CD14-positive monocyte (primary cell): Measurements from ENCODE around the gene CHN2. TPM values are rescaled to one million over a fixed set of nuclear protein-coding genes. Genes with fewer than 3 reads are reported as not detected.

Experiments
- DNase-seq, 3 donors: peaks; one replicate each; pipeline ENCODE4 v3.0.0-alpha.2; 2011 to 2022
- H2AFZ ChIP-seq: 2 replicates; pipeline ENCODE4 v1.6.0; 2012; ENCODE audit warnings: mild to moderate bottlenecking, low read depth, low read length, inconsistent platforms; ENCODE audit not compliant: insufficient read depth, poor library complexity, severe bottlenecking
- H3K27ac ChIP-seq, 2 donors: 1 replicate in 1 of 2; 2 replicates in 1 of 2; pipeline ENCODE4 v1.5.1; 2012 to 2013; ENCODE audit warnings: low read length in 2 of 2, control low read depth in 1 of 2, inconsistent platforms in 1 of 2, low read depth in 1 of 2, mild to moderate bottlenecking in 1 of 2
- H3K27me3 ChIP-seq, 2 donors: one replicate each; pipeline versions ENCODE4 v1.6.0 to v1.6.1; 2011 to 2013; ENCODE audit warnings: low read length in 2 of 2; ENCODE audit not compliant: control insufficient read depth in 2 of 2, insufficient read depth in 2 of 2
- H3K36me3 ChIP-seq, 2 donors: replicated peaks in 1 of 2; 1 replicate in 1 of 2; 2 replicates in 1 of 2; pipeline versions ENCODE4 v1.5.1 to v1.6.1; 2012 to 2013; ENCODE audit warnings: low read length in 2 of 2, control low read depth in 1 of 2, inconsistent platforms in 1 of 2, mild to moderate bottlenecking in 1 of 2; ENCODE audit not compliant: insufficient read depth in 2 of 2, control insufficient read depth in 1 of 2
- H3K4me1 ChIP-seq, 2 donors: 1 replicate in 1 of 2; 2 replicates in 1 of 2; pipeline versions ENCODE4 v1.5.1 to v1.6.1; 2012 to 2013; ENCODE audit warnings: low read length in 2 of 2, control low read depth in 1 of 2, inconsistent platforms in 1 of 2, mild to moderate bottlenecking in 1 of 2, moderate library complexity in 1 of 2; ENCODE audit not compliant: insufficient read depth in 2 of 2, control insufficient read depth in 1 of 2
- H3K4me2 ChIP-seq: replicated peaks from 2 replicates; pipeline ENCODE3; 2012; ENCODE audit warnings: low read length, moderate library complexity, mild to moderate bottlenecking; ENCODE audit not compliant: poor library complexity, severe bottlenecking; ENCODE audit errors: extremely low read depth
- H3K4me3 ChIP-seq, 3 experiments: fragments of 200-600 bp in 1 of 3; sonication (generic) in 1 of 3; replicated peaks in 1 of 3; 1 replicate in 2 of 3; 2 replicates in 1 of 3; pipeline ENCODE4 v1.5.1; 2011 to 2013; ENCODE audit warnings: low read length in 3 of 3, mild to moderate bottlenecking in 3 of 3, control low read depth in 2 of 3, low read depth in 2 of 3, inconsistent platforms in 1 of 3, moderate library complexity in 1 of 3
- H3K79me2 ChIP-seq: 2 replicates; pipeline ENCODE4 v1.6.0; 2012; ENCODE audit warnings: mild to moderate bottlenecking, control low read depth, inconsistent platforms, low read length, moderate library complexity; ENCODE audit not compliant: insufficient read depth
- H3K9ac ChIP-seq: 2 replicates; pipeline ENCODE4 v1.6.0; 2017; ENCODE audit warnings: low read length, mild to moderate bottlenecking; ENCODE audit not compliant: insufficient read depth, poor library complexity, severe bottlenecking
- H3K9me3 ChIP-seq, 2 donors: replicated peaks in 1 of 2; 1 replicate in 1 of 2; 2 replicates in 1 of 2; pipeline versions ENCODE4 v1.5.1 to v1.6.1; 2012 to 2013; ENCODE audit warnings: low read length in 2 of 2, control low read depth in 1 of 2; ENCODE audit not compliant: control insufficient read depth in 1 of 2, insufficient read depth in 1 of 2
- H4K20me1 ChIP-seq: 2 replicates; pipeline ENCODE4 v1.6.0; 2012; ENCODE audit warnings: mild to moderate bottlenecking, low read length, control low read depth, moderate library complexity; ENCODE audit not compliant: insufficient read depth
- H3K27ac Mint-ChIP-seq, 7 donors: one replicate each; pipeline ENCODE4 v1.8.0; 2020; ENCODE audit warnings: mild to moderate bottlenecking in 7 of 7, mixed read lengths in 7 of 7, moderate library complexity in 6 of 7, inconsistent platforms in 2 of 7
- H3K27me3 Mint-ChIP-seq, 3 donors: one replicate each; pipeline ENCODE4 v1.8.0; 2021 to 2022; ENCODE audit warnings: low read depth in 3 of 3, mild to moderate bottlenecking in 3 of 3, mixed read lengths in 3 of 3, moderate library complexity in 3 of 3, inconsistent platforms in 1 of 3
- H3K36me3 Mint-ChIP-seq, 2 donors: one replicate each; pipeline ENCODE4 v1.8.0; 2020; ENCODE audit warnings: mixed read lengths in 2 of 2, inconsistent platforms in 1 of 2, mild to moderate bottlenecking in 1 of 2
- H3K4me1 Mint-ChIP-seq: one replicate; pipeline ENCODE4 v1.8.0; 2020; ENCODE audit warnings: mild to moderate bottlenecking, mixed read lengths
- H3K4me3 Mint-ChIP-seq, 2 donors: one replicate each; pipeline ENCODE4 v1.8.0; 2020; ENCODE audit warnings: mild to moderate bottlenecking in 2 of 2, mixed read lengths in 2 of 2, moderate library complexity in 1 of 2
- H3K9me3 Mint-ChIP-seq, 7 donors: one replicate each; pipeline ENCODE4 v1.8.0; 2020 to 2022; ENCODE audit warnings: mixed read lengths in 7 of 7, mild to moderate bottlenecking in 6 of 7, moderate library complexity in 6 of 7, inconsistent platforms in 2 of 7
- CTCF ChIP-seq: fragments of 200-600 bp; IDR thresholded peaks from one replicate; pipeline ENCODE4 v1.8.0; 2022; ENCODE audit warnings: antibody characterized with exemption, mild to moderate bottlenecking
- WGBS: methylation state at CpG from one replicate; pipeline ENCODE4 v1.1.5; 2013; ENCODE audit warnings: missing lambda C conversion rate; ENCODE audit not compliant: insufficient coverage; 5-methylcytosine and 5-hydroxymethylcytosine counted together
- intact Hi-C, 2 donors: fragments of 100-400 bp; cut with micrococcal nuclease; formaldehyde crosslinking; loops; one replicate each; pipeline versions ENCODE4 v1.15.0 to v1.15.1; 2023
- polyA plus RNA-seq, 3 donors: library from polyadenylated mRNA; depleted of rRNA in 1 of 3; unstranded in 2 of 3; stranded (reverse) in 1 of 3; fragments of 300-500 nt in 2 of 3; fragments of >200 nt in 1 of 3; fragmentation: Illumina TruSeq in 2 of 3; gene quantifications; 1 replicate in 2 of 3; 2 replicates in 1 of 3; pipeline ENCODE4 v1.2.3, GENCODE V29; 2012 to 2021

Gene CHN2
- polyA plus RNA-seq, 3 donors: 26.6 to 66.5 (median 44.8) TPM

- peaks cover 36 to 42% of the 10 kb centered on the region in 2 donors for H3K4me1 ChIP-seq
- H4K20me1 ChIP-seq: peaks cover 66% of the 10 kb centered on the region
- DNase-seq: no peak
- WGBS: 89% methylated on average over 5 of the region's 14 CpGs
- H3K27me3 ChIP-seq: no peaks in the 10 kb centered on the region
- H3K36me3 Mint-ChIP-seq: peaks cover 18 to 25% of the 10 kb centered on the region in 2 donors
- H2AFZ ChIP-seq: no peak overlapping the region
- H3K4me3 ChIP-seq: no peak overlapping the region
- no peak overlapping the region for H3K27ac Mint-ChIP-seq
- no peaks in the 10 kb centered on the region for H3K9me3 ChIP-seq
- intact Hi-C loops: loop anchor here in 1 of 2 donors (10.0 kb wide), 1 partner anchor 138 kb away; the partner anchor contains the start of gene CHN2
- TF ChIP-seq CTCF: no peak
- H3K27ac ChIP-seq: no peak overlapping the region
- H3K79me2 ChIP-seq: no peaks in the 10 kb centered on the region
- no peaks in the 10 kb centered on the region for H3K36me3 ChIP-seq
- H3K9me3 Mint-ChIP-seq: peaks cover 0 to 2% (median 0%) of the 10 kb centered on the region in 7 donors
- peaks cover 3 to 9% (median 6%) of the 10 kb centered on the region in 3 donors for H3K27me3 Mint-ChIP-seq
- no peak overlapping the region for H3K4me2 ChIP-seq
- H3K9ac ChIP-seq: no peak overlapping the region
- H3K4me3 Mint-ChIP-seq: no peak overlapping the region
- H3K4me1 Mint-ChIP-seq: peaks cover 56% of the 10 kb centered on the region
These were observed 138.6 kb downstream of the CHN2 start for GRCh38 chr7:29332875-29333855.

DNA sequence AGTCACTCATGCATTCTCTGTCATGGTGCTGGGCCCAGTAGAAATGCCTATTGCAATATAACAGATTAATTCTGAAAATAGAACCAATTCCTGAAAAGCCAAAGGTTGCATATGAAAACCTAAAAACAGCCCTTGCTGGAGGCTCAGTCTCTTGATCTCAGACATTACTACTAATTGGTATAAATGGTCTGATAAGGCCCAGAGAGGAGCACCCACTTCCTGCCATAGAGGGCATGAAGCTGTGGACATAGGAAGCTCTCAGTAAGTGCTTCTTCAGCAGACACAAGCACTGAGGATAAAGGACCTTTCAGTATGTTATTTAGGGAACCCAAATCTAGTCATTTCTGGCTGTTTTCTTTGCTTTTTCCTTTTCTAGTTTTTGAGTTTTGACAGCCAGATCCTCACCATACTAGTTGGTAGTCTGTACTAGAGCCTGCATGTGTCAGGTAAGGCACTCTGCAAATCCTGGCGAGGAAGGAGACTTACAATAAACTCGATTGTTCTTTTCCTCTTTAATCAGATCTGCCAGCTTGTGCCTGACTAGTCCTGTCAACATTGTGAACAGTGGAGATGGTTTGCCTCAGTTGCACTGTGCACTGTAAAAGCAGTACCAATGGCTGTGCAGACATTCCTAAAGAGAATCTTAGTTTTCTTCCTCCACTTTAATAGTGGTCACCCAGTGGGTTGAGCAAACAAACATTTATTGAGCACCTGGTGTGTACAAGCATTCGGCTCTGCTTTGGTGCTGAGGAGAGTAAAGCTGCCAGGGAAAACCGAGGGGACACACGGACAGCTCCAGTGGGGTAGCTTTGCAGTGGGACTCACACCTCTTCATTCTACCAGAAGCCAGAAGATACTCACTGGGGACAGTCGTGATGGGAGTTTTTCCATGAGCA is 140.9 kb downstream of the CHN2 start:
- Histone ChIP-seq H3K9me3 (no peaks in the 10 kb centered on the region), H3K4me3 (no peak overlapping the region), H3K9ac (no peak overlapping the region), H3K4me1 (peaks cover 16 to 21% of the 10 kb centered on the region in 2 donors), H3K36me3 (no peaks in the 10 kb centered on the region), H3K27ac (no peak overlapping the region), H3K27me3 (no peaks in the 10 kb centered on the region), H3K79me2 (no peaks in the 10 kb centered on the region), H3K4me2 (no peak overlapping the region), H2AFZ (no peak overlapping the region), H4K20me1 (peaks cover 67% of the 10 kb centered on the region)
- DNase-seq: no peak
- no peak overlapping the region for H3K27ac Mint-ChIP-seq
- WGBS: no CpG with 5 or more reads among the region's 6 CpGs
- H3K27me3 Mint-ChIP-seq: peaks cover 3 to 9% (median 6%) of the 10 kb centered on the region in 3 donors
- peaks cover 37% of the 10 kb centered on the region for H3K4me1 Mint-ChIP-seq
- no peak for TF ChIP-seq CTCF
- peaks cover 15 to 27% of the 10 kb centered on the region in 2 donors for H3K36me3 Mint-ChIP-seq
- intact Hi-C loops: loop anchor here in 1 of 2 donors (10.0 kb wide), 1 partner anchor 141 kb away; the partner anchor contains the start of gene CHN2
- H3K4me3 Mint-ChIP-seq: no peak overlapping the region
- H3K9me3 Mint-ChIP-seq: peaks cover 0 to 2% (median 0%) of the 10 kb centered on the region in 7 donors
